GM18502 (cell line): ENCODE data around the gene TLCD1.

Source experiments
- ATAC-seq: cut with Tn5 transposase; IDR thresholded peaks from one replicate; pipeline ENCODE4 v1.9.1; 2021; ENCODE audit warnings: mild to moderate bottlenecking; ENCODE audit not compliant: unreplicated experiment, poor library complexity

TLCD1 gene

DNA sequence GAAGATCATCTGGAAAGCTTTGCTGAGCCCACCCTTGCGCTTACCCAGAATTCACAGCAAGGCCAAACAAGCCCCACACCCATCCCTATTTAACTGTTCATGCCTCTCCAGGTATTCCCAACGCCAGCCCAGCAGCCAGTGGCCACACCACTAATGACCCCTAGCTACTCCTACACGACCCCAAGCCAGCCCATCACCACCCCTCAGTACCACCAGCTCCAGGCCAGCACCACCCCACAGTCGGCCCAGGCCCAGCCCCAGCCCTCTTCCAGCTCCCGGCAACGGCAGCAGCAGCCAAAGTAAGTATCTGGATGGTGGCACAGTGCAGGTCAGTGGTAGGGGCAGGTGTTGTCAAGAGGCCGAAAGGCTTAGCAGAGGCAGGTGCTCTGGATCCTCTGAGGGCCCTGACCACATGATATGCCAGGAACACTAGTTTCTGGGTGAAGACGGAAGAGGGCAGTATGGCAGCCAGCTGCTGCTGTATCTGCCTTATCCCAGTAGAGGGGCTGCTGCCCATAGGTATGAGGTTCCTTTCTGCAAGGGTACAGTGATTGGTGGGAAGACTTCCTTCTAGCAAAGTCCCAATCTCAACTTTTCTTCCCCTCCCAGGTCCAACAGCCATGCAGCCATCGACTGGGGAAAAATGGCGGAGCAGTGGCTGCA lies 25.1 kb downstream of the TLCD1 start:
- no peak for ATAC-seq

DNA sequence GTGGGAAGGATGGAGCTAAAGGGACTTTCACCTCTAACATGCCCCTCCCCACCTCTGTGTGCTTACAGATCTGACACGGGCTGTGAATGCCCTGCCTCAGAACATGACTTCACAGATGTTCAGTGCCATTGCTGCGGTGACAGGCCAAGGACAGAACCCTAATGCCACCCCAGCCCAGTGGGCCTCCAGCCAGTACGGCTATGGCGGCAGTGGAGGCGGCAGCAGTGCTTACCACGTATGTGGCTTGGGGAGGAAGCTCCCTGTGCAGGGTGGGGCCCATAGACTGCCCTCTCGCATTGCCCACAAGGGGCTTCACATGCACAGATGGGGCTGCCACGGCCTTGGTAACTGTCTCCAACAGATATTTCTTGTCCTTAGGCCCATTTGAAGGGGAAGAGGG lies 25.8 kb downstream of the TLCD1 start:
- ATAC-seq: no peak

DNA sequence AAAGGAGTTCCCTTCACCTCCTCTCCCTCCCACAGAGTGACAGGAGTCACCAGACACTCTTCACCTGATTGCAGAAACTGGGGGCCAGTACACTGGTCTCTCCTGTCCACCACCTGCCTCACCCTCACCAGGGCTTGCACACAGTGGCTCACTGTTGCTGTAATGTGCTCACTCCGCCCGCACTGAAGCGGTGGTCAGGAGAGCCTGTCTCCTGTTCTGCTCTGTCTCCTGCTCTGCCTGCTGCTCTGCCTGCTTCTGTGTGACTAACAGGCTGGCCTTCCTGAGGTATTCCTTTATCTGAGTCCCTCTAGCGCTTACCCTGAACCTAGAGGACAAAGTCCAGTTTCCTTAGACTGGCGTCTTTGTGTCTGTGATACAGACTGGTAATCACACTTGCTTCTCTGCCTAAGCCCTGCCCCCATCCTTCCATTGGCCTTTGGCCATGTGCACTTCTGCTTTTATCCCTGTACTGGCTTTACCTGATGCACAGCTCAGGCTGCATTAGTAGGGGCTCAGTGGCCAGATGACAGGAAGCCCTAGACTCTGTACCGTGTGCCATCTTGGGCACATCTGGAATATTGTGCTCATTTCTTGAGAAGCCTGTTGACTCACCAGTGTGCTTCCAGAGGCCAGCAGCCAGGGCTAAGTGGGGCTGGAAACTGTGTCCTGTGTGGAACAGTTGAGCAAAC lies 27.6 kb downstream of the TLCD1 start:
- ATAC-seq: no peak

DNA sequence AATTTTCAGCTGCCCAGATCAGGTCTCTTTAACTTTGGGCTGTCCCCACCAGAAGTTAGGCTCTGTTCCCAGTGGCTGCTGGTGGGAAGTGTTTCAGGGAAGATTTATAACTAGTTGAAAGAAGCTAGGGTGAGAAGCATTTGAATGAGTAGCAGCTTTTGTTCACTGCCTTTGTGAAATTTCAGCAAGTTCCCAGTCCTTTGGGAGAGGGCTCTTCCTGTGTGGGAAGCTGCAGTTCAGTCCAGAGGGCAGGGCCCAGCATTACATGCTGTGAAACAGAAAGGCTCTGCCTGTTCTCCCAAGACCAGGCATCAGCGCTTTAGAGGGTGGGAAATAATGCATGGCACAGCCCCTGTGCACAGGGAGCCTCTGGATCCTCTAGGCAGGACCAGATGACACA lies 32.2 kb downstream of the TLCD1 start:
- no peak for ATAC-seq

DNA sequence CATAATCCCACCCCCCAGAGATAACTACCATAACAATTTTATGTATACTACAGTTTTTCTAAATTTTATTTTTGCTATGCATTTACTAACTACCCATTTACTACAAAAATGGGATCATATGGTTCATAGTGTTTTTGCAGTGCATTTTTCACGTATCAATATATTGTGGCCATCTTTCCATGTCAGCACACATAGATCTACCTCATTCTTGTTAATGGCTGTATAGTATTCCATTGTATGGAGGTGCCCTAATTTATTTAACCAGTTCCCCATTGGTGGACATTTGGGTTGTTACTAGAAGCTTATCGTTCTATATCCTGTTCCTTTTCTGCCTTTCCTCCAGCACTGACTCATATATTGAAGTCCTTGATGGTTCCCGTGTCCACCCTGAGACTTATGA lies 37.0 kb downstream of the TLCD1 start:
- no peak for ATAC-seq

DNA sequence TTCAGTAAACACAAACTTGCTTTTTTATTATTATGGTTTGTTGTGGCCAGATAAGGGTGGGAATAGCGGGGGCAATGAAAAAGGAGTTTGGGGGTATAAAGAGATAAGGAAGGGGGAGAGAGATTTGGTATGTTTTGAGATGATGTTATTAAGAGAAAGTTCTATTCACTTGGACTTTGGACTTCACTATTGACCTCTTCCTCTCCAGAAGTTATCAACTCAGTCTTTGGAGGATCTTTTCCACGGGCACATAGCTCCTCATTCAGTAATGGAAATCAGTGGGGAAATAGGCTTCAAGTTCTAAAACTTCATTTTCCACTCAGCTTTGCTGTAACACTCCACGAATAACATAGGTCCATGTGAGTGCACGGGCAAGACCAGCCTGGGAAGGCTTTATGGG lies 37.6 kb downstream of the TLCD1 start:
- ATAC-seq: no peak

DNA sequence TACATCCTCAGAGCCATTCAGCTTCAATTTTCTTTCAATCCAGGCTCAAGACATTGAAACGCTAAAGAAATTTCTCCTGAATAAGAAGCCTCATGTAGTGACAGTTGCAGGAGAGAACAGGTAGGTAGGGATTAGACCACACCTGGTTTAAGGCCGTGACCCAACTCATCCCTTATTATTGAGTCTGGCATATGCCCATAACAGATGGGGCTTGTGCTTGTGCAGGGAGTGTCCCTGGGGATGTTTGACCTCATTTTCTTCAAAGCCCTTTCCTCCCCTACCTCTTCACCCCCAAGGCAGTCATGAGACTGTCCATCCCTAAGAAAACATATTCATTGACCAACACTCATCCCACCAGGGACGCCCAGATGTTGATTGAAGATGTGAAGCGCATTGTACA lies 39.7 kb downstream of the TLCD1 start:
- no peak for ATAC-seq

DNA sequence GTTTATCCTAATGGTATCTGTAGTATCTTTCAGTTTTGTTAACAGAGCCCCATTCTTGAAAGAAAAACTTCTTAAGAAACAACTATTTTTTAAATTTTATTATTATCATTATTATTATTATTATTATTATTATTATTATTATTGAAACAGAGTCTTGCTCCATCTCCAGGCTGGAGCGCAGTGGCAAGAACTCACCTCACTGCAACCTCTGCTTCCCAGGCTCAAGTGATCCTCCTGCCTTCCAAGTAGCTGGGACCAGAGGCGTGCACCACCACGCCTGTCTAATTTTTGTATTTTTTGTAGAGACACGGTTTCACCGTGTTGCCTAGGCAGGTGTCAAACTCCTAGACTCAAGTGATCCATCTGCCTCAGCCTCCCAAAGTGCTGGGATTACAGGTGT lies 40.7 kb downstream of the TLCD1 start:
- no peak for ATAC-seq

DNA sequence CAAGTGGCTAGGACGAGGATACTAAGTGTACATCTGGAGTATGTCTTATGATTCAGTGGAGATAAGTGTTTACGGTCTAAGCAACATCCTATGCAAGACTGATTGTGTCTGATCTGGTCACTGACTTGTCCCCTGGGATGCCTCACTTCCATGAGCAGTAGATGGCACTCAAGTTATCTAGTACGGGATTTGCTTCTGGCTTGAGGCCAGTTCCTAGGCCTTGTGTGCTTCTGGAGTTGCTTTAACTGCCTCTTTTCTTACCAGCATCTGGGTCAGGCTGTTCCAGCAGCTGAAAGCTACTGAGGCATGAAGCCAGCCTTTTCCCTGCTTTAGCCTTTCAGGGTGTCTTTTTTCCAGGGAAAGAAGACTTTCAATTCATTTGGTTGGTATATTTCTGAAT lies 41.1 kb downstream of the TLCD1 start:
- ATAC-seq: no peak

DNA sequence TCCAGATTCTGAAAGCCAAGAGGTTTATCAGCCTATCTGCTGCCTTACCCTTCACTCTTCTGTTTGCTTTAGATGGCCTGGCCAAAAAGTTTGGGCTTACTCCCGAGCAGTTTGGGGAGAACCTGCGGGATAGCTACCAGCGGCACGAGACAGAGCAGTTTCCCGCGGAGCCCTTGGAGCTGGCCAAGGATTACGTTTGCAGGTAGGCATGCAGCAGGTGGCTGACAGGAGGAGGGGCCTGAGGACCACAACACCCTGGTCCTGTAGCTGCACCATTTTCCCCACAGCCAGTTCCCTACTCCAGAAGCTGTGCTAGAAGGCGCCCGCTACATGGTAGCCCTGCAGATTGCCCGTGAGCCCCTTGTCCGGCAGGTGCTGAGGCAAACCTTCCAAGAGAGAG lies 43.4 kb downstream of the TLCD1 start:
- no peak for ATAC-seq

DNA sequence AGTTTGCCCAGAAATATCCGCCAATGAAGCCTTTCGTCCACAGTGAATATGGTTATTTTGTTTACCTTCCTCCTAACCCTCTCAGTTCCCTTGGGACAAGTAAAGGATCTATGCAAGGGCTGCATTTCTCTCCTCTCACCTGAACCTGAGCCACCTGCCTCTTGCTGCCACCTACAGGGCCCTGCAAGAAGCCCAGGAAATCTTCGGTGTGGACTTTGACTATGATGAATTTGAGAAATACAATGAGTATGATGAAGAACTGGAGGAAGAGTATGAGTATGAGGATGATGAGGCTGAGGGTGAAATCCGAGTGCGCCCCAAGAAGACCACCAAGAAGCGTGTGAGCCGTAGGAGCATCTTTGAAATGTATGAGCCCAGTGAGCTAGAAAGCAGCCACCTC lies 50.1 kb downstream of the TLCD1 start:
- no peak for ATAC-seq

DNA sequence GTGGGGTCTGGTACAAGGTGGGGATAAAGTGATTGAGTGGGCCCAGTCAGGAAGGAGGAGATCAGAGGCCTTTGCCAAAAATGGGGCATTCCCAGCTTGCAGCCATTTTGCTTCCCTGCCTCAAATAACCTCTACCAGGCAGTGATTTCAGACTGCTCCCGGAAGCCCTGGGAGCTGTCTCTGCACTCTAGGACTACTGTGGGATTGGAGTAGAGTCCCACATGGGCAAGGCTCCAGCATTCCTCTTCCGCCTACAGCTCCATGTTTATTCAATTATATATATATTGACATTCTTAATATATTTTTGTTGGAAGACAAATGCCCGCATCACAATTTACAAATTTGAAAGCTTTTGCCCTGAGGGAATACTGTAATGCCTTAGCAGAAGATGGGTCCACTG lies 50.5 kb downstream of the TLCD1 start:
- ATAC-seq: no peak
